Breast epithelium (tissue), 3 donors: ENCODE results near the gene QSOX2.

Experiments
- POLR2A ChIP-seq: fragments of 450-650 bp; IDR thresholded peaks from one replicate; pipeline ENCODE4 v1.6.1; 2016; ENCODE audit warnings: antibody characterized with exemption, mild to moderate bottlenecking, moderate library complexity
- TF ChIP-seq, protein P1 (sequence below), 3 donors: fragments of 450-650 bp; IDR thresholded peaks; one replicate each; pipeline ENCODE4 v1.5.1; 2016 to 2017; ENCODE audit warnings: antibody characterized with exemption in 3 of 3, mild to moderate bottlenecking in 3 of 3, moderate library complexity in 3 of 3

DNA sequence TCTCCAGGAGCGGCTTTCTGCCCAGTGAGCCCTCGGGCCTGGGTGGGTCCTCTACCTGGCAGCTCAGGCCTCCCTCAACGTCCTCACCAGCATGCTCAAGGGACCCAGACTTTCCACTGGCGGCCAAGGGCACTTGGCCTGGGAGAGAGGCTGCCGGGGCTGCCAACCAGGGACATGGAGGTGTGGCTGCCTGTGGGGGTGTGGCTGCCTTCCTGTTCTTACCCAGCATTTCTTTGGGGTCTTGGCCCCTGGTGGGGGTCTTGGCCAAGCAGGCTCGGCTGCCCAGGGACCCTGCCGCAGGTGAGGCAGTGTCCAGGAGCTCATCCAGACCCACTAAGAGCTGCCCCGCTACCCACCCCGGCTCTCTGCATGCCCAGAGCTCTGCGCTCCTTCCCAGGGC is 7.2 kb upstream of the QSOX2 start:
- TF ChIP-seq, protein P1, sequence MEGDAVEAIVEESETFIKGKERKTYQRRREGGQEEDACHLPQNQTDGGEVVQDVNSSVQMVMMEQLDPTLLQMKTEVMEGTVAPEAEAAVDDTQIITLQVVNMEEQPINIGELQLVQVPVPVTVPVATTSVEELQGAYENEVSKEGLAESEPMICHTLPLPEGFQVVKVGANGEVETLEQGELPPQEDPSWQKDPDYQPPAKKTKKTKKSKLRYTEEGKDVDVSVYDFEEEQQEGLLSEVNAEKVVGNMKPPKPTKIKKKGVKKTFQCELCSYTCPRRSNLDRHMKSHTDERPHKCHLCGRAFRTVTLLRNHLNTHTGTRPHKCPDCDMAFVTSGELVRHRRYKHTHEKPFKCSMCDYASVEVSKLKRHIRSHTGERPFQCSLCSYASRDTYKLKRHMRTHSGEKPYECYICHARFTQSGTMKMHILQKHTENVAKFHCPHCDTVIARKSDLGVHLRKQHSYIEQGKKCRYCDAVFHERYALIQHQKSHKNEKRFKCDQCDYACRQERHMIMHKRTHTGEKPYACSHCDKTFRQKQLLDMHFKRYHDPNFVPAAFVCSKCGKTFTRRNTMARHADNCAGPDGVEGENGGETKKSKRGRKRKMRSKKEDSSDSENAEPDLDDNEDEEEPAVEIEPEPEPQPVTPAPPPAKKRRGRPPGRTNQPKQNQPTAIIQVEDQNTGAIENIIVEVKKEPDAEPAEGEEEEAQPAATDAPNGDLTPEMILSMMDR (IDR thresholded peaks at IDR 0.05), result no peak
- TF ChIP-seq POLR2A, result no peak
